PC-9 (cell line): ENCODE measurements around the gene PDS5B.

Source experiments
- EZH2 ChIP-seq: fragments of 200-600 bp; sonication (generic); IDR thresholded peaks from 2 replicates; pipeline ENCODE4 v1.8.0; 2017; ENCODE audit warnings: antibody characterized with exemption, low read depth
- TF ChIP-seq, protein P1 (sequence below): fragments of 200-600 bp; sonication (generic); conservative IDR thresholded peaks from 2 replicates; pipeline ENCODE4 v1.6.1; 2017; ENCODE audit warnings: mixed run types, antibody characterized with exemption, mild to moderate bottlenecking, moderate library complexity

DNA sequence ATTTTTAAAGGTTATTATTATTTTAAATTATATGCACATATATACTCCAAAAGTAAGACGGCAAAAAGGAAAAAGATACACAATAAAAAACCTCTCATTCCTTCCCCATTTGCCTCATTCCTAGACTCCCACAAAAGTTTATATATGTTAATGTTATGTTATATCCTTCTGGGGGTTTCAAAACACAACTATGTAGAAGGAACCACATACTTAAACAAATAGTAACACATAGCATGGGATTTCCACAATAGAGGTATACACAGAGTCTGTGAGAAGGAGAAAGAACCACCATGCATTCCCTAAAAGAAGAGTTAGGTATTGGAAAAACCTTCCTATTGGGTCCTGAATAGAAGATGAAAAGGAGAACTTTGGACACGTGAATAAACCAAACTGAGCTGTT lies 9.1 kb downstream of the PDS5B start:
- no peak for TF ChIP-seq EZH2
- TF ChIP-seq, protein P1, sequence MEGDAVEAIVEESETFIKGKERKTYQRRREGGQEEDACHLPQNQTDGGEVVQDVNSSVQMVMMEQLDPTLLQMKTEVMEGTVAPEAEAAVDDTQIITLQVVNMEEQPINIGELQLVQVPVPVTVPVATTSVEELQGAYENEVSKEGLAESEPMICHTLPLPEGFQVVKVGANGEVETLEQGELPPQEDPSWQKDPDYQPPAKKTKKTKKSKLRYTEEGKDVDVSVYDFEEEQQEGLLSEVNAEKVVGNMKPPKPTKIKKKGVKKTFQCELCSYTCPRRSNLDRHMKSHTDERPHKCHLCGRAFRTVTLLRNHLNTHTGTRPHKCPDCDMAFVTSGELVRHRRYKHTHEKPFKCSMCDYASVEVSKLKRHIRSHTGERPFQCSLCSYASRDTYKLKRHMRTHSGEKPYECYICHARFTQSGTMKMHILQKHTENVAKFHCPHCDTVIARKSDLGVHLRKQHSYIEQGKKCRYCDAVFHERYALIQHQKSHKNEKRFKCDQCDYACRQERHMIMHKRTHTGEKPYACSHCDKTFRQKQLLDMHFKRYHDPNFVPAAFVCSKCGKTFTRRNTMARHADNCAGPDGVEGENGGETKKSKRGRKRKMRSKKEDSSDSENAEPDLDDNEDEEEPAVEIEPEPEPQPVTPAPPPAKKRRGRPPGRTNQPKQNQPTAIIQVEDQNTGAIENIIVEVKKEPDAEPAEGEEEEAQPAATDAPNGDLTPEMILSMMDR: no peak
